SU-DHL-6 (cell line): ENCODE measurements around the gene FUT8.

Experiments
- H2AFZ ChIP-seq: fragments of 200-600 bp; sonication (generic); 2 replicates; pipeline ENCODE4 v1.6.1; 2014; ENCODE audit warnings: low read depth, mild to moderate bottlenecking, moderate library complexity, mixed read lengths, antibody characterized with exemption, low read length; ENCODE audit not compliant: severe bottlenecking
- H3F3A ChIP-seq: fragments of 200-600 bp; shearing (Covaris generic); 2 replicates; pipeline ENCODE4 v1.6.0; 2016; ENCODE audit warnings: antibody characterized with exemption, mild to moderate bottlenecking; ENCODE audit not compliant: insufficient read depth
- H3K27ac ChIP-seq: fragments of 200-600 bp; sonication (generic); 2 replicates; pipeline ENCODE4 v1.5.1; 2016; ENCODE audit warnings: low read depth, mild to moderate bottlenecking, low read length, moderate library complexity, mixed read lengths
- H3K27me3 ChIP-seq: fragments of 200-600 bp; sonication (generic), shearing (Covaris generic); 2 replicates; pipeline ENCODE4 v1.6.0; 2014; ENCODE audit warnings: mild to moderate bottlenecking, low read length
- H3K36me3 ChIP-seq: fragments of 200-600 bp; sonication (generic); 2 replicates; pipeline ENCODE4 v1.6.1; 2014; ENCODE audit warnings: mild to moderate bottlenecking, low read length, mixed read lengths
- H3K4me2 ChIP-seq: fragments of 300-600, 200-600 bp; shearing (Covaris generic), sonication (generic); 2 replicates; pipeline ENCODE4 v1.6.0; 2014; ENCODE audit warnings: low read length, low read depth, mild to moderate bottlenecking; ENCODE audit not compliant: poor library complexity, severe bottlenecking
- H3K4me3 ChIP-seq: fragments of 200-600 bp; sonication (generic); 2 replicates; pipeline ENCODE4 v1.5.1; 2014; ENCODE audit warnings: antibody characterized with exemption, low read length, mild to moderate bottlenecking, mixed read lengths; ENCODE audit not compliant: insufficient read depth, poor library complexity, severe bottlenecking
- H3K79me2 ChIP-seq: fragments of 200-600 bp; sonication (generic); 2 replicates; pipeline ENCODE4 v1.6.1; 2014; ENCODE audit warnings: mild to moderate bottlenecking, low read length, moderate library complexity; ENCODE audit not compliant: insufficient read depth
- H3K9ac ChIP-seq: fragments of 200-600 bp; sonication (generic); 2 replicates; pipeline ENCODE4 v1.7.0; 2014; ENCODE audit warnings: mild to moderate bottlenecking, low read length
- H3K9me2 ChIP-seq: fragments of 200-600 bp; sonication (generic); replicated peaks from 2 replicates; pipeline ENCODE4 v1.6.1; 2014; ENCODE audit warnings: low read length; ENCODE audit not compliant: insufficient read depth
- H3K9me3 ChIP-seq: fragments of 200-600 bp; sonication (generic); 2 replicates; pipeline ENCODE4 v1.6.1; 2014; ENCODE audit warnings: low read length, mixed read lengths; ENCODE audit not compliant: insufficient read depth
- H4K20me1 ChIP-seq: fragments of 200-600 bp; sonication (generic); 2 replicates; pipeline ENCODE4 v1.6.1; 2014; ENCODE audit warnings: low read depth, mild to moderate bottlenecking, antibody characterized with exemption, low read length, moderate library complexity, mixed read lengths
- EZH2phosphoT487 ChIP-seq: fragments of 200-600 bp; sonication (generic), shearing (Covaris generic); conservative IDR thresholded peaks from 2 replicates; pipeline ENCODE4 v1.6.1; 2018; ENCODE audit warnings: mild to moderate bottlenecking, antibody characterized with exemption, low read length, moderate library complexity, mixed read lengths
- TF ChIP-seq, protein P1 (sequence below): fragments of 200-600 bp; sonication (generic); IDR thresholded peaks from one replicate; pipeline ENCODE4 v1.5.1; 2017; ENCODE audit warnings: antibody characterized with exemption, mild to moderate bottlenecking, low read length, moderate library complexity; ENCODE audit not compliant: insufficient read depth, poor library complexity, severe bottlenecking

Gene FUT8

DNA sequence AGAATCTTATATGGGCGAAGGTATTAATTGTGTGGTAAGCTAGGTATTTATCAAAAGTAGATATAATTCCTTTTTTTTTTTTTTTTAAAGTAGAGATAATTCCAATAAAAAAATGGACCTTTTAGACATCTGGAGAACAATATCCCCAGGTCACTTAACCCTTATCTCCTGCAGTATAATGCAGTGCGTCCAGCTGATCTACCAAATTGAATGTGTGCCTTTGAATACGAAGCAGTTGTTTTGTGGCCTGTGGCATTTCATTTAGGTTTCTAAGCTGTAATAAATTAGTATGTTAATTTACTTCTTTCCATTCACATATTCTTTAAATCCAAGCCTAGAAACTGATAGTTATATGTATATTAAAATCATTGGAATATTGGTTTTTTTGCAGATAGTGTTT is 3.1 kb downstream of the FUT8 start:
- Histone ChIP-seq H3K27ac (no peak overlapping the region), H3K79me2 (peaks cover 77% of the 10 kb centered on the region)
- TF ChIP-seq, protein P1, sequence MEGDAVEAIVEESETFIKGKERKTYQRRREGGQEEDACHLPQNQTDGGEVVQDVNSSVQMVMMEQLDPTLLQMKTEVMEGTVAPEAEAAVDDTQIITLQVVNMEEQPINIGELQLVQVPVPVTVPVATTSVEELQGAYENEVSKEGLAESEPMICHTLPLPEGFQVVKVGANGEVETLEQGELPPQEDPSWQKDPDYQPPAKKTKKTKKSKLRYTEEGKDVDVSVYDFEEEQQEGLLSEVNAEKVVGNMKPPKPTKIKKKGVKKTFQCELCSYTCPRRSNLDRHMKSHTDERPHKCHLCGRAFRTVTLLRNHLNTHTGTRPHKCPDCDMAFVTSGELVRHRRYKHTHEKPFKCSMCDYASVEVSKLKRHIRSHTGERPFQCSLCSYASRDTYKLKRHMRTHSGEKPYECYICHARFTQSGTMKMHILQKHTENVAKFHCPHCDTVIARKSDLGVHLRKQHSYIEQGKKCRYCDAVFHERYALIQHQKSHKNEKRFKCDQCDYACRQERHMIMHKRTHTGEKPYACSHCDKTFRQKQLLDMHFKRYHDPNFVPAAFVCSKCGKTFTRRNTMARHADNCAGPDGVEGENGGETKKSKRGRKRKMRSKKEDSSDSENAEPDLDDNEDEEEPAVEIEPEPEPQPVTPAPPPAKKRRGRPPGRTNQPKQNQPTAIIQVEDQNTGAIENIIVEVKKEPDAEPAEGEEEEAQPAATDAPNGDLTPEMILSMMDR = no peak
- TF ChIP-seq EZH2phosphoT487 = no peak

DNA sequence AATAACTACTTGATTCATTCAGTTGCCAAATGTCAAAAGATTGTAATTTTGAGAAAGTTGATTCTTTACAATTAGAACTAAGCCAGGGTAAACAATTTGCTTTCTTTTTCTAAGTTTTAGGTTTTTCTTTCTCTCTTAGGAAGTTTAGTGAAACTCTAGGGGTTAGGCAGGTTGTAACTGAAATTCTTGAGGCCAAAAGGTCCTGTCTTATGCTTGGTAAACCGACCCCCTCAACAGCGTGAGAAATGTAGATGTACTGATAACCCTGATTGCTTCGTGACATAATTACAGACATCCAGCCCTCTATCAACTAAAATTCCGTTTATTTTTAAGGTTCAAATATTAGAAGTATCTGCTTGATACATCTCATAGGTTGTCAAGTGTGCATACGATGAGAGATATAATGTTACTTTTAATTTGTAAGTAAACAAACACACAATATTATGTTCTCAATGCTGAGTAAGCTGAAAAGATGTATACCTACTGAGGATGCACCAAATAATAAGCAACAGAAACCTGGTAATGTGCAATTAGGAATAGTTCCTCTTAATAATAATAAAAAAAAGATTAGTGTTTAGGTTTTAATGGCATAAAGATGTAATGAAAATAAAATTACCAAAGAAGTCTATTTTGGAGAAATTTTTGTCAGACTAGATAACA is 7.2 kb downstream of the FUT8 start:
- H3K36me3 ChIP-seq = no peaks in the 10 kb centered on the region; the same call in 1 of the 2 replicates
- H3K9me2 ChIP-seq = no peaks in the 10 kb centered on the region
- no peak overlapping the region for H3K4me2 ChIP-seq
- TF ChIP-seq EZH2phosphoT487 = no peak
- TF ChIP-seq, protein P1 = no peak
- peaks cover 96% of the 10 kb centered on the region for H3K79me2 ChIP-seq
- H3K27me3 ChIP-seq = no peaks in the 10 kb centered on the region
- no peak overlapping the region for H3K9ac ChIP-seq
- H3K4me3 ChIP-seq = no peak overlapping the region
- H4K20me1 ChIP-seq = peaks cover 23% of the 10 kb centered on the region
- H3F3A ChIP-seq = peaks cover 6% of the 10 kb centered on the region
- H3K27ac ChIP-seq = no peak overlapping the region
- H3K9me3 ChIP-seq = no peaks in the 10 kb centered on the region
- no peak overlapping the region for H2AFZ ChIP-seq

More for the DNA sequence above, 3.1 kb downstream of the FUT8 start:
- H3K36me3 ChIP-seq = no peaks in the 10 kb centered on the region; the same call in 1 of the 2 replicates
- no peaks in the 10 kb centered on the region for H3K9me3 ChIP-seq
- H3K9ac ChIP-seq = no peak overlapping the region
- H3K4me2 ChIP-seq = peak overlapping the region; percentile 69
- H3F3A ChIP-seq = peaks cover 17% of the 10 kb centered on the region
- H3K4me3 ChIP-seq = no peak overlapping the region
- H3K27me3 ChIP-seq = no peaks in the 10 kb centered on the region
- peaks cover 23% of the 10 kb centered on the region for H4K20me1 ChIP-seq
- no peak overlapping the region for H2AFZ ChIP-seq
- no peaks in the 10 kb centered on the region for H3K9me2 ChIP-seq

DNA sequence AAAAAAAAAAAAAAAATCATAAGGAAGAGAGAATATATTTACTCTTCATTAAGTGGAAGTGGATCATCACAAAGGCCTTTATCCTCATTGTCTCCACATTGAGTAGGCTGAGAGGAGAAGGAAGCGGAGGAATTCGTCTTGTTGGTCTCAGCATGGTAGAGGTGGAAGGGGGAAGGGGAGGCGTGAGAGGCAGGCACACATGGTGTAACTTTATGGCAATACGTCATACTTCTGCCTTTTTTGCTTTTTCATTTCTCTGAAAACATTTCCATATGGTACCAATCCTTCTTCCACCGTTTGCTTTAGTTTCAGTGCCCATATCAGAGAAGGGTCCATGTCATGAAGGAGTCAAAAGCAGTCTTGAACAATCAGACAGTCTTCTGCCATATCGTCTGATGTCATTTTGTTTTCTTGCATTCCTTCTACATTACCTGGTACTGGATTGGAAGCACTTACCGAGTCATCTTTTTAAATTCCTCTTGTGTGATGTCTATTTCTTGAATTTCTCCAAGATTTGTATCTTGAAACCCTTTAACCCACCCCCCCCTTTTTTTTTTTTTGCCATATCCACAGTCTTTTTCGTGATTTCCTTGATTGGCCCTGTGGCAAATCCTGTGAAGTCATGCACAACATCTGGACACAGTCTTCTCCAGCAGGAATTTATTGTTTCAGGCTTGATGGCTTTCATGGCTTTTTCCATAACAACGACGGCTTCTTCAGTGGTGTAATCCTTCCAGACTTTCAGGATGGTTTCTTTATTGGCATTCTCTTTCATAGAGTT is 8.9 kb downstream of the FUT8 start:
- Histone ChIP-seq H3K9ac (no peak overlapping the region), H3K36me3 (no peaks in the 10 kb centered on the region; the same call in 1 of the 2 replicates), H3K27me3 (no peaks in the 10 kb centered on the region), H2AFZ (no peak overlapping the region), H3K4me3 (no peak overlapping the region), H3K27ac (no peak overlapping the region), H3K79me2 (peaks cover 96% of the 10 kb centered on the region), H3F3A (peaks cover 6% of the 10 kb centered on the region), H3K9me3 (no peaks in the 10 kb centered on the region), H3K9me2 (no peaks in the 10 kb centered on the region), H4K20me1 (peaks cover 16% of the 10 kb centered on the region), H3K4me2 (no peak overlapping the region)
- no peak for TF ChIP-seq EZH2phosphoT487
- TF ChIP-seq, protein P1 = no peak
